NCI-H1092 treated with DMSO at 0.1 percent for 48 hours (cell line): ENCODE data around the gene FIBP.

ENCODE experiments used
- DNase-seq: peaks from one replicate; lab custom pipeline; 2025; lab: John Stamatoyannopoulos, UW

The FIBP gene

DNA sequence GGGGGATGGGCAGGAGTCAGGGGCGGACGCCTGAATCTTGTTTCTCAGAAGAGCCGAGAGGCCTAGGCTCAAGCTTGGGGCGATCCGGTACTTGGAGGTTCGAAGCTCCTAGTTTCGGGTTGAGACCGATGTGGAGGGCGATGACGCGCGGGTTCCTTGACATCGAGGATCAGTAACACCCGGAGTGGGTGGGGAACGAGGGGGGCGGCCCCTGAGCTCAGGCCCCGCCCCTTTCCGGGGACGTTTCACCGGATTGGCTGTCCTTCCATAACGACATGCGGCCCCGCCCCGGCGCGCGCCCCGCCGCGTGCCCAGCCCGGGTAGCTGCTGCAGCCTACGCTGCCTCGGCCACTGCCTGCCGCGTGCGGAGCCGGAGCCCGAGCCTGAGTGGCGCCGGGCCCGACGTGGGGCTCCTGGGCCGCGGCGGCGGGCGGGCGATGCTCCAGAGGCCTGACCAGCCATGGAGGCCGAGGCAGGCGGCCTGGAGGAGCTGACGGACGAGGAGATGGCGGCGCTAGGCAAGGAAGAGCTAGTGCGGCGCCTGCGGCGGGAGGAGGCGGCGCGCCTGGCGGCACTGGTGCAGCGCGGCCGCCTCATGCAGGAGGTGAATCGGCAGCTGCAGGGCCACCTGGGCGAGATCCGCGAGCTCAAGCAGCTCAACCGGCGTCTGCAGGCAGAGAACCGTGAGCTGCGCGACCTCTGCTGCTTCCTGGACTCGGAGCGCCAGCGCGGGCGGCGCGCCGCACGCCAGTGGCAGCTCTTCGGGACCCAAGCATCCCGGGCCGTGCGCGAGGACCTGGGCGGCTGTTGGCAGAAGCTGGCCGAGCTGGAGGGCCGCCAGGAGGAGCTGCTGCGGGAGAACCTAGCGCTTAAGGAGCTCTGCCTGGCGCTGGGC lies 2.3 kb upstream of the FIBP start, which contains the start of gene CCDC85B:
Gene CCDC85B, plus strand, starts transcription at position 350 of the 895 bp plus-strand sequence. Its CDS starts 111 bp downstream, at position 461.
- peak; percentile 96 for DNase-seq

DNA sequence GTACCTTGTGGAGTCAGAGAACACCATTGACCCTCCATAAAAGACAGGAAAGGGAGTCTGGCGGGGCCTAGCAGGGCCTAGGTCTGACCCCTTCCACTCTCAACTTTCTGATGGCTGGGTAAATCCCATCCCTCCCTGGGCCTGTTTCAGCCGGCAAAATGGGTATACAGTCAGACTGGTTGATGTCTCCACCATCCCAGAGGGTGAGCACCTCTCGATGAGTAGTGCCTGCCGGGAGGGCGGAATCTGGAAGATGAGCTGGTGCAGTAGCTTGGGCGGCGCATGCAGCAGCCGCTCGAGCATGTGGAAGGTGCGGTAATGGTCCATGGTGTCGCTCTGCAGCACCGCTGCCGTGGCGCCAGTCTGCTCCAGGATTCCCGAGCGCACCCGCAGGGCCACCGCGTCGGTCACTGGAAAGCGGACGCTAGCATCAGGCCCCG lies 528 bp downstream of the FIBP start:
- DNase-seq = no peak

GRCh38 chr11:65886826-65887722 lies 1.2 kb downstream of the FIBP start:
- no peak for DNase-seq

GRCh38 chr11:65885808-65886536 lies 2.3 kb downstream of the FIBP start:
- DNase-seq = no peak

DNA sequence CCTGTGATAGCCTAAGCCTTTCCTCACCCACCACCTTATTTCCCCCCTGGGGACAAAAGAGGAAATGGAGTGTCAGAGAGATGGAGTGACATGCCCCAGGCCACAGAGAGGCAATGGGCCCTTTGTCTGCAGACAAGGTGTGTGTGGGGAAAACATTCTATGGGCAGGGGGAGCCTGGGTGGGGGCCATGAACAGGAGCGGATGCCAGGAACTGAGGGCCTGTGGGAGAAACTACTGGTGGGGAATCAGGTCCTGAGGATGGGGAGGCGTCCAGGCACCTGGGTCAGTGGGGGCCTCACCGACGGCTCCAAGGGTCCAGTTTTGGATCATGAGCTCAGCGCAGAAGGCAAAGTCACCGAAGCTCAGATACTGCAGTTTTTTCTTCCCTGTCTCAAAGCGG lies 3.0 kb downstream of the FIBP start:
- DNase-seq = no peak

DNA sequence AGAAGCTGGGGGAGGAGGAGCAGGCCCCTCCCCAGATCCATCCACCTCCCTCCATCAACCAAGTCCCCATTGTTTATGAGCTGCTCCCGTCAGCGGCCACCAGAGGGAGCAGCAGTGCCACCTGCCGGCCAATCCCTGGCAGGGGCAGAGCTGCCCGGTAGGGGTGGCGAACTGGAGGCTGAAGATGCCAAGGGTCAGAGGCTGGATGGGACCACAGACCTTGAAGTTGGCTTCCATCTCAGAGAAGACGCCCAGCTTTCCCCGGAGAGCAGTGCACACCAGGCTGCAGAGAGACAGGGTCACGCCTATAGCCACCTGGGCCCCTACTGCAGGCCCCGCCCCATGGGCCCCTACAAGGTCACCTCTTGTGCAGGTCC lies 3.6 kb downstream of the FIBP start:
- DNase-seq = peak; percentile 65

DNA sequence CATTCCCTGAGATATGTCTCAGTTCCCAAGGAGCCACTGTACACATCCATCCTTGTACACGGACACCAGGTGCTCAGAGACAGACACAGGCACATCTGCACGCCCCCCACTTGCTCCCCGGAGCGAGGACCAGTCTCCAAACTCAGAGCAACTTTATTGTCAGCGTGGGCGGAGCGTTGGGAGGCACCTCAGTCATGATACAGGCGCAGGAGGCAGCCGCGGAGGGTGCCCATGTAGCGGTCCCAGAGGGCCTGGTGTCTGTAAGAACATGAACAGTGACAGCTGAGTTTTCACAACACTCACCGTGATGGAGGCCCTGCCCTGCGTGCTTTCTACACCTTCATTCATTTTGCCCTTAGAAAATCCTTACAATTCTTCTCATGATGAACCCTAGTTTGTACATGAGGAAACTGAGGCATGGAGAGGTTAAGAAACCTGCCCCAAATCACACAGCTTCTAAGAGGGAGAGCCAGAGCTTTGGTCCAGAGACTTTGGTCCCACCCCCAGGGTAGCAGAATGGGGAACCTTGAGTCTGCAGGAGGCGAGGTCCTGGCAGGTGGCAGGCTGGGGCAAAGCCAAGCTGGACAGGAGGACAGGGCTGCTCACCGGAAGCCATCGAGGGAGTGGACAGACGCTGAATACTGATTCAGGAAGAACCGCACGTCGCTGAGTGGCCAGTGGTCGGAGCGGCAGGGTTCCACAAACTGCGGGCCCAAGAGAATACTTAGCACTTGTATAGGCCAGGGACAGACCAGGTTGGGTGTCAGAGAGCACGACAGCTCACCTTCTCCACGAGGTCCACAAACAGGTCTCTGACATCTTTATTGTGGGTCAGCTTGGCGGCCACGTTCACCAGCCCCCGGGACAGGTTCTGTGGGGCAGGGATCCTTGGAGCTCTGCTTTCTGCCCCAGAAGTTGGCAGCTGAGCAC lies 4.2 kb downstream of the FIBP start:
- DNase-seq = no peak

DNA sequence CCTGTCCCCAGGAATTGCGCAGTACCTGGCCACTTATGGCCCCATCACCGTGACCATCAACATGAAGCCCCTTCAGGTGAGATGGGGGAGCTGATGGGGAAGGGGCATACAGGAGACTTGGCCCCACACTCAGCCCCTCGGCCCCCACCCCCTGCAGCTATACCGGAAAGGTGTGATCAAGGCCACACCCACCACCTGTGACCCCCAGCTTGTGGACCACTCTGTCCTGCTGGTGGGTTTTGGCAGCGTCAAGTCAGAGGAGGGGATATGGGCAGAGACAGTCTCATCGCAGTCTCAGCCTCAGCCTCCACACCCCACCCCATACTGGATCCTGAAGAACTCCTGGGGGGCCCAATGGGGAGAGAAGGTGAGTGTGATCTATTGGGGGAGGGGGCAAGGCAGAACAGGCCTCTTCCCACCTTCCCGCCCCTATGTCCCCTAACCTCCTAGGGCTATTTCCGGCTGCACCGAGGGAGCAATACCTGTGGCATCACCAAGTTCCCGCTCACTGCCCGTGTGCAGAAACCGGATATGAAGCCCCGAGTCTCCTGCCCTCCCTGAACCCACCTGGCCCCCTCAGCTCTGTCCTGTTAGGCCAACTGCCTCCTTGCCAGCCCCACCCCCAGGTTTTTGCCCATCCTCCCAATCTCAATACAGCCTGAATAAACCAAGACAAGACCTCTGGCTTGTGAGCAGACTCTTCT lies 5.1 kb downstream of the FIBP start:
- no peak for DNase-seq

DNA sequence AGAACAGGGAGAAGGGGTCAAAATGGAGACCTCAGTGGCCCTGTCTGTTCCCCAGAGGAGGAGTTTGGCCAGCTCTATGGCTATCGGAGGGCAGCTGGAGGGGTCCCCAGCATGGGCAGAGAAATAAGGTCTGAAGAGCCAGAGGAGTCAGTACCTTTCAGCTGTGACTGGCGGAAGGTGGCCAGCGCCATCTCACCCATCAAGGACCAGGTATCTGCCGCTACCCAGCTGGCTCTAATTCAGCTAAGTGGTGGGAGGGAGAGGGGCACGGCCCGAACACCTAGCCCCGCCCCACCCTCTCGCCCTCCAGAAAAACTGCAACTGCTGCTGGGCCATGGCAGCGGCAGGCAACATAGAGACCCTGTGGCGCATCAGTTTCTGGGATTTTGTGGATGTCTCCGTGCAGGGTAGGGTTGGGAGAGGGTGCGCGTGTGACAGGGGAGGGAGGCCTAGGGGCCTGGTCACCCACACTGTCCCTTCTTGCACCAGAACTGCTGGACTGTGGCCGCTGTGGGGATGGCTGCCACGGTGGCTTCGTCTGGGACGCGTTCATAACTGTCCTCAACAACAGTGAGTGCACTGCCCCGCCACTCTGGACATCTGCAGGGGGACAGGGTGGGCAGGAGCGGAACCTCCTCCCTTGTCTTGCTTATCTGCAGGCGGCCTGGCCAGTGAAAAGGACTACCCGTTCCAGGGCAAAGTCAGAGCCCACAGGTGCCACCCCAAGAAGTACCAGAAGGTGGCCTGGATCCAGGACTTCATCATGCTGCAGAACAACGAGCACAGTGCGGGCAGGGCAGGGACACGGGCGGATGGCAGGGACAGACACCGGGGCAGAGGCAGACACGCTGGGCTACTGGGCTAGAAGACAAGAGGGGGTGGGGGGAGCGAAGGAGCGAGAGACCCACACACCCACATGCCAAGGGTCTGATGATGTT lies 5.9 kb downstream of the FIBP start:
- no peak for DNase-seq

DNA sequence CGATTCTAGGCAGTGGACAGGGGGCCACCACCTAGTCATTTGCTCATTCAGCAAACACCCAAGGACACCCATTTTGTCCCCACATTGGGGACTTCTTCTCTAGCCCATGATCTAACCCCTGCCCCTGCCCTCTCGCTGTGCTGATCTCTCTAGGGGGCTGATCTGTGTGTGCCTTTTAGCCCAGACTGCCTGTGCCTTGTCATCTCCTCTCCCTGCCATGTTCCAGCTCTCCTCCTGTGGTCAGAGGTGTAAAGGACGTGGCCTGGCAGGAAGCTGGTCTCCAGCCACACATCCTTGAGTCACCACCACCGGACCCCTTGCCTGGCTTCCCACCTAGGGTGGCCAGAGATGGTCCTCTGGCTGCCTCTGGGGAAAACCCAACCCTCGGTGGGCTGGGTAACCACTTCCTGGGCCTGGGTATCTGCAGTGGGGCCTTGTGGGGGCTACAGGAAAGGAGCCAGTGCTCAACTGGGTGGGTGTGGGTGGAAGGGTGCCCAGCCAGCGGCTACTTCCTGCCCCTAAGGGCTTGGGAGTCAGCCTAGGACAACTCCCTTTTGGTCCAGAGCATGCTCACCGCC lies 7.3 kb downstream of the FIBP start:
- DNase-seq = no peak

- no peak for DNase-seq
Observed at GRCh38 chr11:65880027-65880426, 8.2 kb downstream of the FIBP start.

DNA sequence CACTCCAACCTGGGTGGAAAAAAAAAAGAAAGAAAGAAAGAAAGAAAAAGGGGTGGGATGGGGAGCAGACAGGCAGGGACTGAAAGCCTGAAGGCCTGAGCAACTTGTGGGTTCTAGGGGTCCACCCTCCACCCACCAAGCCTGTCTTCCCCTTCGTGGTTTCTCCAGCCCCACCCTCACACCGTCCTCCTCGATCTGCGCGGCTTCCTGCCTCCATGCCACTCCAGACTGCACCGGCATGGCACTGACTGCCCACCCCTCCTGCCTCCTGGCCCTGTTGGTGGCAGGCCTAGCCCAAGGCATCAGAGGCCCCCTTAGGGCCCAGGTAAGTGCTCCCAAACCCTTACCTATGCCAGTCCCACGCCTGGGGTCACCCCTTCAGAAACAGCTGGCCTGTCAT lies 8.7 kb downstream of the FIBP start, which contains the start of gene CTSW:
Gene CTSW, plus strand, starts transcription at position 221 of the 400 bp plus-strand sequence. Its CDS starts 18 bp downstream, at position 239.
- DNase-seq = no peak

DNA sequence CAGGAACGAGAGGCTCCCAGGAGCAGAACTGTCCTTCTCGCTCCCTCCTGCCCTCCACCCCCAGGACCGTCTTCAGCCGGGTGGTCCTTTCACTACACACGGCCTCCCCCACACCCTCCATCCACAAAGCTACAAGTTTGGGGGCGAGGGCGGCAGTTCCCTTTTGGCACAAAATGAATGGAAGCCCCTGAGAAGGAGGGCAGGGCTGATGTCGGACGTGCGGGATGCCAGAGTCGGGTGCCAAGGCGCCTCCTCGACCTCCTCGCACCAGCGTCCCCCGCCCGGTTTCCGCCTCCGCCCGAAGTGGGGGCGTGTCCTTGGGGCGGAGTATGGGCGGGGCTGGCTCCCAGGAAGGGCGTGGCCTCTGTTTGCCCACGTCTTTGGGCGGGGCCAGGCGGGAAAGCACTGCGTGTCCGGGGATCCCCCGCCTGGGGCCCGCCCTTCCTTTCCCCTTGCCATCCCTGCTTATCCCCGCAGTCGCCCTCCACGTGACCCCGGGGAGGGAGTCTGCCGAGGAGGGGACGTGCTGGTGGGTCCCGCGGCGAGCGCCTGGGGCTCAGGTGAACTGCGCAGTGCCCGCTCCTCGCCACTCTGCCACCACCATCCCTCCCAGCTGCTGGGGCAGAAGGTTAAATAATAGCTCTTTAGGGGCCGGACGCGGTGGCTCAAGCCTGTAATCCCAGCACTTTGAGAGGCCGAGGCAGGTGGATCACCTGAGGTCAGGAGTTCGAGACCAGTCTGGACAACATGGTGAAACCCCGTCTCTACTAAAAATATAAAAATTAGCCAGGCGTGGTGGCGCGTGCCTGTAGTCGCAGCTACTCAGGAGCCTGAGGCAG lies 14.7 kb downstream of the FIBP start:
- DNase-seq = peak; percentile 82

- DNase-seq = no peak
Observed at GRCh38 chr11:65872586-65873317, 15.5 kb downstream of the FIBP start, which contains the start of gene EFEMP2. EFEMP2 (minus strand) TSS chr11:65872800; CDS start chr11:65872354, 446 bp downstream.

- no peak for DNase-seq
Observed at GRCh38 chr11:65871811-65872548, 16.3 kb downstream of the FIBP start.
